GM13976 (cell line): ENCODE data around the gene FBL.

ENCODE experiments used
- DNase-seq: peaks from one replicate; pipeline ENCODE4 v3.0.0; 2012; ENCODE audit warnings: low spot score
- CTCF ChIP-seq: IDR thresholded peaks from 2 replicates; pipeline ENCODE4 v1.5.1; 2012; ENCODE audit warnings: borderline replicate concordance, mild to moderate bottlenecking; ENCODE audit not compliant: insufficient read depth; ENCODE audit errors: extremely low read depth, missing control alignments, control extremely low read depth
- in situ Hi-C: fragments of 300-500 bp; cut with MboI; formaldehyde crosslinking; loops from one replicate; pipeline ENCODE4 v1.12.0; 2022; ENCODE audit warnings: low sequenced_read_pairs, mixed read lengths, inconsistent platforms; ENCODE audit not compliant: unreplicated experiment

Gene FBL

GRCh38 chr19:39865953-39866352 is 19.8 kb upstream of the FBL start:
- no peak for DNase-seq
- in situ Hi-C loops = no loop called here
- no peak for TF ChIP-seq CTCF

- DNase-seq = no peak
- in situ Hi-C loops = no loop called here
- no peak for TF ChIP-seq CTCF
These were observed 19.0 kb upstream of the FBL start for GRCh38 chr19:39865186-39865585.

- no peak for DNase-seq
- in situ Hi-C loops = no loop called here
- no peak for TF ChIP-seq CTCF
These were observed 17.9 kb upstream of the FBL start for GRCh38 chr19:39864118-39864517.

GRCh38 chr19:39858541-39858940 is 12.4 kb upstream of the FBL start:
- TF ChIP-seq CTCF = no peak
- no peak for DNase-seq
- in situ Hi-C loops = no loop called here

GRCh38 chr19:39852882-39853281 is 6.7 kb upstream of the FBL start:
- in situ Hi-C loops = no loop called here
- TF ChIP-seq CTCF = no peak
- DNase-seq = no peak

- no peak for DNase-seq
- no peak for TF ChIP-seq CTCF
- in situ Hi-C loops = no loop called here
These were observed 4.7 kb upstream of the FBL start for GRCh38 chr19:39850892-39851291.

- TF ChIP-seq CTCF = no peak
- in situ Hi-C loops = loop anchor here (10.0 kb wide), 2 partner anchors 174 to 294 kb away; no protein-coding TSS in a partner anchor
- DNase-seq = no peak
These were observed 2.2 kb upstream of the FBL start for GRCh38 chr19:39848392-39848791.
